ENCODE measurements around the gene CDO1. TPM values are rescaled to one million over a fixed set of nuclear protein-coding genes. Genes with fewer than 3 reads are reported as not detected.

CDO1 gene
- total and polyA plus RNA-seq, 9 of the 15 experiments (the other 6 are each of a cell fraction or from before 2014, with no cell fraction given): 0.16 to 0.22 TPM; not detected in 7

- FAIRE-seq (no peak), ATAC-seq (no peak), DNase-seq (ENCODE audit: extremely low read depth in 1 of 4, low spot score in 3 of 4) (no peak)
- Histone ChIP-seq H4K20me1 (replicated peaks; ENCODE audit: control insufficient read depth, insufficient read depth, low read length) (no peaks in the 10 kb centered on the region), H2AFZ (ENCODE audit: low read depth, low read length) (no peak overlapping the region), H3K9me1 (ENCODE audit: control insufficient read depth, insufficient read depth, low read length) (no peaks in the 10 kb centered on the region), H3K36me3 (ENCODE audit: control insufficient read depth, insufficient read depth, low read length) (no peaks in the 10 kb centered on the region), H3K4me3 (no peak overlapping the region), H3K27ac (ENCODE audit: extremely low read depth, low read depth, low read length) (no peak overlapping the region), H3K9me3 (replicated peaks; ENCODE audit: control insufficient read depth, insufficient read depth, low read depth, low read length) (no peaks in the 10 kb centered on the region), H3K4me1 (replicated peaks in 1 of 2; ENCODE audit: control insufficient read depth in 2 of 2, insufficient read depth in 2 of 2, low read length in 2 of 2) (no peaks in the 10 kb centered on the region), H3K9ac (ENCODE audit: insufficient read depth in 1 of 2, low read depth in 2 of 2, low read length in 2 of 2) (no peak overlapping the region), H3K79me2 (ENCODE audit: control insufficient read depth, insufficient read depth, low read length) (no peaks in the 10 kb centered on the region), H3K4me2 (ENCODE audit: insufficient read depth, low read length) (no peak overlapping the region), H3K27me3 (ENCODE audit: control insufficient read depth in 2 of 2, insufficient read depth in 2 of 2, low read length in 2 of 2) (no peaks in the 10 kb centered on the region)
- ChIA-PET CTCF (ENCODE audit: low intra/inter-chr PET ratio) (no interaction called here), POLR2A (no interaction called here)
- WGBS (ENCODE audit: insufficient coverage, low coverage, missing lambda C conversion rate): 0% methylated on average over 1 of the region's 1 CpG
- no peak for TF ChIP-seq NFATC3 (IDR thresholded peaks at IDR 0.05)
- no peak for TF ChIP-seq HNRNPUL1 (IDR thresholded peaks at IDR 0.05; ENCODE audit: low read length)
- TF ChIP-seq CHAMP1 (IDR thresholded peaks at IDR 0.05): no peak
- TF ChIP-seq HDAC2 (IDR thresholded peaks at IDR 0.05): no peak
- no peak for TF ChIP-seq FOSL1 (tag; conservative IDR thresholded peaks at IDR 0.05)
- no peak for TF ChIP-seq GTF2A2 (tag; IDR thresholded peaks at IDR 0.05)
- no peak for TF ChIP-seq MXI1 (IDR thresholded peaks at IDR 0.05; ENCODE audit: low read depth, low read length)
- TF ChIP-seq SRSF7 (optimal IDR thresholded peaks at IDR 0.05; ENCODE audit: low read depth, low read length): no peak
- TF ChIP-seq KAT7 (CRISPR knock-in tag; IDR thresholded peaks at IDR 0.05; ENCODE audit: borderline replicate concordance): no peak
- intact Hi-C loops (cut with micrococcal nuclease) (no loop called here), in situ Hi-C loops (cut with MboI) (no loop called here)
- BruUV-seq (replicated peaks): no TSS peak
Observed at GRCh38 chr5:115766608-115767007, 49.9 kb downstream of the CDO1 start.
